A549 (cell line): ENCODE results near the gene WDHD1. TPM values are rescaled to one million over a fixed set of nuclear protein-coding genes. Genes with fewer than 3 reads are reported as not detected.

Experiments
- ATAC-seq, 2 experiments: fragments of 200-7000 bp in 1 of 2; fragments of >200 bp in 1 of 2; cut with Nextera tagmentation in 1 of 2; cut with Tn5 transposase in 1 of 2; 3 replicates each; pipeline versions ENCODE4 v1.8.0 to v1.9.1; 2018 to 2020; ENCODE audit warnings: mild to moderate bottlenecking in 1 of 2, moderate library complexity in 1 of 2
- CTCF ChIA-PET: fragments of 300-600 bp; sonication (Branson Sonifier 250); formaldehyde crosslinking; extraction: SDS; loops from one replicate; lab custom pipeline; 2021; ENCODE audit warnings: antibody characterized with exemption, inconsistent platforms; lab: Yijun Ruan, JAX
- POLR2A ChIA-PET: fragments of 350-600 bp; formaldehyde crosslinking; extraction: SDS; loops from one replicate; lab custom pipeline; 2021; ENCODE audit warnings: antibody characterized with exemption, inconsistent platforms; lab: Yijun Ruan, JAX
- DNase-seq, 2 experiments: peaks; one replicate each; pipeline versions ENCODE4 v3.0.0 to v3.0.0-alpha.2; 2011 to 2016; ENCODE audit warnings: low read depth in 1 of 2, low spot score in 1 of 2
- FAIRE-seq: peaks from 2 replicates; lab custom pipeline; 2011; peaks lifted over from hg19 to GRCh38; lab: Jason Lieb, UNC
- H3K27ac ChIP-seq, 2 experiments: fragments of >200 bp; sonication (Bioruptor Twin); formaldehyde crosslinking; 3 replicates each; pipeline ENCODE4 v1.5.1; 2016 to 2017
- H3K4me1 ChIP-seq: fragments of >200 bp; sonication (Bioruptor Twin); formaldehyde crosslinking; 3 replicates; pipeline ENCODE4 v1.6.1; 2016
- H3K4me2 ChIP-seq: fragments of >200 bp; sonication (Bioruptor Twin); formaldehyde crosslinking; 3 replicates; pipeline ENCODE4 v1.6.1; 2016
- H3K4me3 ChIP-seq: fragments of >200 bp; sonication (Bioruptor Twin); formaldehyde crosslinking; 3 replicates; pipeline ENCODE4 v1.5.1; 2016
- H3K9me3 ChIP-seq: fragments of >200 bp; sonication (Bioruptor Twin); formaldehyde crosslinking; 3 replicates; pipeline ENCODE4 v1.6.1; 2016
- CBX8 ChIP-seq: fragments of 200-600 bp; sonication (generic); IDR thresholded peaks from 2 replicates; pipeline ENCODE4 v1.6.1; 2016
- NFE2L2 ChIP-seq: fragments of 150-350 bp; conservative IDR thresholded peaks from 2 replicates; pipeline ENCODE4 v1.6.1; 2014; ENCODE audit warnings: low read length
- ZC3H11A ChIP-seq: fragments of 450-650 bp; IDR thresholded peaks from 2 replicates; pipeline ENCODE4 v1.6.1; 2014; ENCODE audit warnings: antibody characterized with exemption, mild to moderate bottlenecking
- WGBS: methylation state at CpG from one replicate; pipeline ENCODE4 v1.1.6; 2017; ENCODE audit errors: missing lambda C conversion rate; 5-methylcytosine and 5-hydroxymethylcytosine counted together
- polyA plus RNA-seq, 4 experiments: library from polyadenylated mRNA; depleted of rRNA in 3 of 4; stranded (reverse); fragments of >200 nt; fragmentation: RNase III in 1 of 4; extraction: RNeasy Plus Mini Kit Qiagen cat#74134 plus additional on column Dnase treatment in 1 of 4; gene quantifications; 2 replicates in 3 of 4; 3 replicates in 1 of 4; pipeline ENCODE4 v1.2.3, GENCODE V29; 2011 to 2017
- TF ChIP-seq, protein P1 (sequence below): fragments of 200-600 bp; sonication (generic); IDR thresholded peaks from 2 replicates; pipeline ENCODE4 v1.6.1; 2016; ENCODE audit warnings: antibody characterized with exemption, mild to moderate bottlenecking, moderate library complexity
- TF ChIP-seq, protein P2 (sequence below): fragments of 250-450 bp; sonication (Bioruptor Pico); IDR thresholded peaks from 2 replicates; pipeline ENCODE4 v1.5.0; 2020; ENCODE audit warnings: low read depth, mild to moderate bottlenecking, moderate library complexity
- TF ChIP-seq, protein P3 (sequence below): fragments of 250-450 bp; sonication (Bioruptor Pico); IDR thresholded peaks from 2 replicates; pipeline ENCODE4 v1.5.0; 2021; ENCODE audit warnings: mild to moderate bottlenecking, moderate library complexity, borderline replicate concordance
- TF ChIP-seq, protein P4 (sequence below): fragments of >200 bp; sonication (Bioruptor Twin); formaldehyde crosslinking; IDR thresholded peaks from 3 replicates; pipeline ENCODE4 v1.6.1; 2016

WDHD1 gene
- polyA plus RNA-seq, 2 of the 4 experiments (the other 2 are of a cell fraction) = 16.3 to 35.6 TPM

DNA sequence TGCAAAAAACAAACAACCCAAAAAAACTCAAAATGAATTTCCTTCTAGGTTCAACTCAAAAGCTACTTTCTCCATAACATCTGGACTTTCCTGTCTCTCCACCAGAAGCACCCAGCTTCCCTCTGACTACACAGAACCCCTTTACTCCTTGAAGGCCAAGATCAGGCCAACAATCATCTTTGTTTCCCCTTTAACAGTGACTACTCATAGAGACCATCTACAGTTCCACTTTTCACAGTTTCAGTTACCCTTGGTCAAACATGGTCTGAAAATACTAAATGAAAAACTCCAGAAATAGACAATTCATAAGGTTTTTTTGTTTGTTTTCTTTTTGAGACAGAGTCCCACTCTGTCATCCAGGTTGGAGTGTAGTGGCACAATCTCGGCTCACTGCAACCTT lies 136.1 kb downstream of the WDHD1 start:
- no peak for DNase-seq
- POLR2A ChIA-PET = no interaction called here
- Histone ChIP-seq H3K4me2 (no peak overlapping the region), H3K4me1 (no peaks in the 10 kb centered on the region), H3K27ac (no peak overlapping the region)
- 100% methylated on average over 1 of the region's 1 CpG for WGBS
- TF ChIP-seq, protein P1, sequence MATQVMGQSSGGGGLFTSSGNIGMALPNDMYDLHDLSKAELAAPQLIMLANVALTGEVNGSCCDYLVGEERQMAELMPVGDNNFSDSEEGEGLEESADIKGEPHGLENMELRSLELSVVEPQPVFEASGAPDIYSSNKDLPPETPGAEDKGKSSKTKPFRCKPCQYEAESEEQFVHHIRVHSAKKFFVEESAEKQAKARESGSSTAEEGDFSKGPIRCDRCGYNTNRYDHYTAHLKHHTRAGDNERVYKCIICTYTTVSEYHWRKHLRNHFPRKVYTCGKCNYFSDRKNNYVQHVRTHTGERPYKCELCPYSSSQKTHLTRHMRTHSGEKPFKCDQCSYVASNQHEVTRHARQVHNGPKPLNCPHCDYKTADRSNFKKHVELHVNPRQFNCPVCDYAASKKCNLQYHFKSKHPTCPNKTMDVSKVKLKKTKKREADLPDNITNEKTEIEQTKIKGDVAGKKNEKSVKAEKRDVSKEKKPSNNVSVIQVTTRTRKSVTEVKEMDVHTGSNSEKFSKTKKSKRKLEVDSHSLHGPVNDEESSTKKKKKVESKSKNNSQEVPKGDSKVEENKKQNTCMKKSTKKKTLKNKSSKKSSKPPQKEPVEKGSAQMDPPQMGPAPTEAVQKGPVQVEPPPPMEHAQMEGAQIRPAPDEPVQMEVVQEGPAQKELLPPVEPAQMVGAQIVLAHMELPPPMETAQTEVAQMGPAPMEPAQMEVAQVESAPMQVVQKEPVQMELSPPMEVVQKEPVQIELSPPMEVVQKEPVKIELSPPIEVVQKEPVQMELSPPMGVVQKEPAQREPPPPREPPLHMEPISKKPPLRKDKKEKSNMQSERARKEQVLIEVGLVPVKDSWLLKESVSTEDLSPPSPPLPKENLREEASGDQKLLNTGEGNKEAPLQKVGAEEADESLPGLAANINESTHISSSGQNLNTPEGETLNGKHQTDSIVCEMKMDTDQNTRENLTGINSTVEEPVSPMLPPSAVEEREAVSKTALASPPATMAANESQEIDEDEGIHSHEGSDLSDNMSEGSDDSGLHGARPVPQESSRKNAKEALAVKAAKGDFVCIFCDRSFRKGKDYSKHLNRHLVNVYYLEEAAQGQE = no peak
- TF ChIP-seq ZC3H11A (no peak), CBX8 (no peak)
- TF ChIP-seq, all 56 proteins: peak for 0
- CTCF ChIA-PET = interaction anchor here (0.6 to 3.0 kb wide), 2 partner anchors 13 to 35 kb away, joined by 3 to 14 read pairs; no protein-coding TSS in a partner anchor
- ATAC-seq (no peak), FAIRE-seq (no peak)
- Histone ChIP-seq H3K9me3 (no peaks in the 10 kb centered on the region), H3K4me3 (no peak overlapping the region)

DNA sequence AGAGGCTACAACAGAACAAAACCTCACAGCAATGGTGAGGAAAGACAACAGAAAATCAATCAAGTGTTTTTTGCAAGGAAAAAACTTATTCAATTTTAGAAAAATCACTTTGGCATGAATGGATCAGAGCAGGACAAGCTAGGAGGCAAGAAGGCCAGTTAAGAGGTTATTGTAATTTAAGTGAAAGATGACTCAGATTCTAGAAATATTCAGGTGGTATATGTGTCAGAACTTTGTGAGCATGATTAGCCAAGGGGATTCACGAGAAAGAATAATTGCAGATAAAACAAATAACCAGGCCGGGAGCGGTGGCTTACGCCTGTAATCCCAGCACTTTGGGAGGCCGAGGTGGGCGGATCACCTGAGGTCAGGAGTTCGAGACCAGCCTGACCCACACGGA lies 137.0 kb downstream of the WDHD1 start:
- ATAC-seq (no peak), DNase-seq (no peak), FAIRE-seq (no peak)
- POLR2A ChIA-PET = no interaction called here
- Histone ChIP-seq H3K4me2 (no peak overlapping the region), H3K9me3 (no peaks in the 10 kb centered on the region), H3K27ac (no peak overlapping the region), H3K4me3 (no peak overlapping the region), H3K4me1 (no peaks in the 10 kb centered on the region)
- TF ChIP-seq, protein P2, sequence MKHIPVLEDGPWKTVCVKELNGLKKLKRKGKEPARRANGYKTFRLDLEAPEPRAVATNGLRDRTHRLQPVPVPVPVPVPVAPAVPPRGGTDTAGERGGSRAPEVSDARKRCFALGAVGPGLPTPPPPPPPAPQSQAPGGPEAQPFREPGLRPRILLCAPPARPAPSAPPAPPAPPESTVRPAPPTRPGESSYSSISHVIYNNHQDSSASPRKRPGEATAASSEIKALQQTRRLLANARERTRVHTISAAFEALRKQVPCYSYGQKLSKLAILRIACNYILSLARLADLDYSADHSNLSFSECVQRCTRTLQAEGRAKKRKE = no peak
- TF ChIP-seq, protein P3, sequence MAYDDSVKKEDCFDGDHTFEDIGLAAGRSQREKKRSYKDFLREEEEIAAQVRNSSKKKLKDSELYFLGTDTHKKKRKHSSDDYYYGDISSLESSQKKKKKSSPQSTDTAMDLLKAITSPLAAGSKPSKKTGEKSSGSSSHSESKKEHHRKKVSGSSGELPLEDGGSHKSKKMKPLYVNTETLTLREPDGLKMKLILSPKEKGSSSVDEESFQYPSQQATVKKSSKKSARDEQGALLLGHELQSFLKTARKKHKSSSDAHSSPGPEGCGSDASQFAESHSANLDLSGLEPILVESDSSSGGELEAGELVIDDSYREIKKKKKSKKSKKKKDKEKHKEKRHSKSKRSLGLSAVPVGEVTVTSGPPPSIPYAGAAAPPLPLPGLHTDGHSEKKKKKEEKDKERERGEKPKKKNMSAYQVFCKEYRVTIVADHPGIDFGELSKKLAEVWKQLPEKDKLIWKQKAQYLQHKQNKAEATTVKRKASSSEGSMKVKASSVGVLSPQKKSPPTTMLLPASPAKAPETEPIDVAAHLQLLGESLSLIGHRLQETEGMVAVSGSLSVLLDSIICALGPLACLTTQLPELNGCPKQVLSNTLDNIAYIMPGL = no peak
- TF ChIP-seq, protein P4, sequence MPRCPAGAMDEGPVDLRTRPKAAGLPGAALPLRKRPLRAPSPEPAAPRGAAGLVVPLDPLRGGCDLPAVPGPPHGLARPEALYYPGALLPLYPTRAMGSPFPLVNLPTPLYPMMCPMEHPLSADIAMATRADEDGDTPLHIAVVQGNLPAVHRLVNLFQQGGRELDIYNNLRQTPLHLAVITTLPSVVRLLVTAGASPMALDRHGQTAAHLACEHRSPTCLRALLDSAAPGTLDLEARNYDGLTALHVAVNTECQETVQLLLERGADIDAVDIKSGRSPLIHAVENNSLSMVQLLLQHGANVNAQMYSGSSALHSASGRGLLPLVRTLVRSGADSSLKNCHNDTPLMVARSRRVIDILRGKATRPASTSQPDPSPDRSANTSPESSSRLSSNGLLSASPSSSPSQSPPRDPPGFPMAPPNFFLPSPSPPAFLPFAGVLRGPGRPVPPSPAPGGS = no peak
- TF ChIP-seq NFE2L2 = no peak
- 88% methylated on average over 8 of the region's 8 CpGs for WGBS
- CTCF ChIA-PET = no interaction called here

Other genes starting within 250 kb of the WDHD1 start
- 4.4 and 5.0 TPM in 2 replicates for gene GCH1, start 124.3 kb downstream of the WDHD1 start, polyA plus RNA-seq (2011; rRNA removed)
- gene GCH1, start 124.3 kb downstream of the WDHD1 start, polyA plus RNA-seq (2017; fragmentation: RNase III; extraction: RNeasy Plus Mini Kit Qiagen cat#74134 plus additional on column Dnase treatment) = 2.9 to 3.0 TPM (median 3.0 TPM) in 3 replicates
- 15.3 and 15.9 TPM in 2 replicates for gene SOCS4, start 137 bp upstream of the WDHD1 start, polyA plus RNA-seq (2011; rRNA removed)
- gene SOCS4, start 137 bp upstream of the WDHD1 start, polyA plus RNA-seq (2017; fragmentation: RNase III; extraction: RNeasy Plus Mini Kit Qiagen cat#74134 plus additional on column Dnase treatment) = 16.4 to 20.7 TPM (median 18.4 TPM) in 3 replicates
- 72.3 and 76.1 TPM in 2 replicates for gene MAPK1IP1L, start 24.5 kb upstream of the WDHD1 start, polyA plus RNA-seq (2011; rRNA removed)
- 42.9 to 48.2 TPM (median 43.0 TPM) in 3 replicates for gene MAPK1IP1L, start 24.5 kb upstream of the WDHD1 start, polyA plus RNA-seq (2017; fragmentation: RNase III; extraction: RNeasy Plus Mini Kit Qiagen cat#74134 plus additional on column Dnase treatment)
- 53.6 and 61.0 TPM in 2 replicates for gene LGALS3, start 102.2 kb upstream of the WDHD1 start, polyA plus RNA-seq (2011; rRNA removed)
- gene LGALS3, start 102.2 kb upstream of the WDHD1 start, polyA plus RNA-seq (2017; fragmentation: RNase III; extraction: RNeasy Plus Mini Kit Qiagen cat#74134 plus additional on column Dnase treatment) = 57.2 to 65.6 TPM (median 60.2 TPM) in 3 replicates
- 28.5 and 46.6 TPM in 2 replicates for gene DLGAP5, start 164.5 kb upstream of the WDHD1 start, polyA plus RNA-seq (2011; rRNA removed)
- 42.1 to 49.6 TPM (median 46.1 TPM) in 3 replicates for gene DLGAP5, start 164.5 kb upstream of the WDHD1 start, polyA plus RNA-seq (2017; fragmentation: RNase III; extraction: RNeasy Plus Mini Kit Qiagen cat#74134 plus additional on column Dnase treatment)
- gene FBXO34, start 244.3 kb upstream of the WDHD1 start, polyA plus RNA-seq (2011; rRNA removed) = 27.4 and 28.0 TPM in 2 replicates
- 13.9 to 15.4 TPM (median 14.8 TPM) in 3 replicates for gene FBXO34, start 244.3 kb upstream of the WDHD1 start, polyA plus RNA-seq (2017; fragmentation: RNase III; extraction: RNeasy Plus Mini Kit Qiagen cat#74134 plus additional on column Dnase treatment)